SK-N-SH (cell line): ENCODE measurements around the gene BARX1. TPM values are rescaled to one million over a fixed set of nuclear protein-coding genes. Genes with fewer than 3 reads are reported as not detected.

Source experiments
- CTCF ChIA-PET: fragments of 300-600, 350-600 bp; formaldehyde crosslinking; extraction: SDS; loops from one replicate; lab custom pipeline; 2021; lab: Yijun Ruan, JAX
- POLR2A ChIA-PET: fragments of 350-600 bp; sonication (Branson Sonifier 250); formaldehyde crosslinking; extraction: SDS; loops from one replicate; lab custom pipeline; 2020; ENCODE audit warnings: antibody characterized with exemption, inconsistent platforms; lab: Yijun Ruan, JAX
- DNase-seq: peaks from one replicate; pipeline ENCODE4 v3.0.0; 2012
- H2AFZ ChIP-seq: fragments of 200-600 bp; sonication (generic); 2 replicates; pipeline ENCODE4 v1.8.1; 2016; ENCODE audit warnings: antibody characterized with exemption, mild to moderate bottlenecking, low read depth
- H3F3A ChIP-seq: fragments of 200-600 bp; sonication (generic); replicated peaks from 2 replicates; pipeline ENCODE3; 2016; ENCODE audit warnings: antibody characterized with exemption, mild to moderate bottlenecking; ENCODE audit not compliant: insufficient read depth
- H3K27ac ChIP-seq, 2 experiments: fragments of 200-500 bp in 1 of 2; fragments of 200-600 bp in 1 of 2; sonication (Bioruptor generic) in 1 of 2; sonication (generic), shearing (Covaris generic) in 1 of 2; 2 replicates each; pipeline versions ENCODE4 v1.5.1 to v1.6.1; 2014 to 2016; ENCODE audit warnings: low read depth in 2 of 2, inconsistent platforms in 1 of 2, low read length in 1 of 2, mild to moderate bottlenecking in 1 of 2, mixed read lengths in 1 of 2
- H3K27me3 ChIP-seq: fragments of 200-600 bp; sonication (generic), shearing (Covaris generic); 2 replicates; pipeline ENCODE4 v1.6.1; 2016; ENCODE audit warnings: mixed run types; ENCODE audit not compliant: insufficient read depth
- H3K36me3 ChIP-seq, 2 experiments: fragments of 200-500 bp in 1 of 2; fragments of 200-600 bp in 1 of 2; sonication (Bioruptor generic) in 1 of 2; sonication (generic) in 1 of 2; replicated peaks in 1 of 2; 2 replicates each; pipeline versions ENCODE3 to v1.5.1; 2014 to 2016; ENCODE audit warnings: low read length in 1 of 2, mild to moderate bottlenecking in 1 of 2; ENCODE audit not compliant: insufficient read depth in 2 of 2, control insufficient read depth in 1 of 2
- H3K4me1 ChIP-seq, 2 experiments: fragments of 200-500 bp in 1 of 2; fragments of 200-600 bp in 1 of 2; sonication (Bioruptor generic) in 1 of 2; sonication (generic), shearing (Covaris generic) in 1 of 2; 2 replicates each; pipeline versions ENCODE4 v1.5.1 to v1.6.1; 2014 to 2016; ENCODE audit warnings: low read depth in 1 of 2, low read length in 1 of 2, mixed run types in 1 of 2; ENCODE audit not compliant: insufficient read depth in 2 of 2, control insufficient read depth in 1 of 2
- H3K4me2 ChIP-seq: fragments of 200-600 bp; sonication (generic), shearing (Covaris generic); 2 replicates; pipeline ENCODE4 v1.6.1; 2017; ENCODE audit warnings: mixed run types
- H3K4me3 ChIP-seq, 2 experiments: fragments of 200-500 bp in 1 of 2; fragments of 200-600 bp in 1 of 2; sonication (Bioruptor generic) in 1 of 2; sonication (generic), shearing (Covaris generic) in 1 of 2; 2 replicates each; pipeline versions ENCODE4 v1.5.1 to v1.8.1; 2014 to 2016; ENCODE audit warnings: low read depth in 2 of 2, inconsistent platforms in 1 of 2, low read length in 1 of 2, mild to moderate bottlenecking in 1 of 2, mixed read lengths in 1 of 2, moderate library complexity in 1 of 2
- H3K79me2 ChIP-seq: fragments of 200-600 bp; sonication (generic); 2 replicates; pipeline ENCODE4 v1.8.1; 2017; ENCODE audit warnings: mild to moderate bottlenecking; ENCODE audit not compliant: insufficient read depth
- H3K9ac ChIP-seq: fragments of 200-600 bp; sonication (generic); 2 replicates; pipeline ENCODE4 v1.6.1; 2017; ENCODE audit warnings: mixed run types
- H3K9me2 ChIP-seq: fragments of 200-600 bp; sonication (generic); 2 replicates; pipeline ENCODE4 v1.6.1; 2017; ENCODE audit warnings: mixed run types
- H3K9me3 ChIP-seq: fragments of 200-600 bp; sonication (generic); 2 replicates; pipeline ENCODE4 v1.6.1; 2017; ENCODE audit warnings: mixed run types, mild to moderate bottlenecking, moderate library complexity
- H4K20me1 ChIP-seq: fragments of 200-600 bp; sonication (generic); 2 replicates; pipeline ENCODE4 v1.6.1; 2017; ENCODE audit warnings: mild to moderate bottlenecking, mixed run types; ENCODE audit not compliant: insufficient read depth
- ELF1 ChIP-seq: IDR thresholded peaks from 2 replicates; pipeline ENCODE4 v1.4.0; 2012
- EZH2phosphoT487 ChIP-seq: fragments of 200-600 bp; sonication (generic); IDR thresholded peaks from 2 replicates; pipeline ENCODE4 v1.6.1; 2017; ENCODE audit warnings: low read depth, mixed run types, mild to moderate bottlenecking, antibody characterized with exemption, moderate library complexity, borderline replicate concordance
- FOXM1 ChIP-seq: IDR thresholded peaks from 2 replicates; pipeline ENCODE4 v1.4.0; 2012; ENCODE audit warnings: low read depth, mild to moderate bottlenecking
- MAX ChIP-seq: IDR thresholded peaks from 2 replicates; pipeline ENCODE4 v1.4.0; 2012; ENCODE audit warnings: low read depth
- MEF2A ChIP-seq: IDR thresholded peaks from 2 replicates; pipeline ENCODE4 v1.4.0; 2012; ENCODE audit warnings: low read depth, borderline replicate concordance
- NFIC ChIP-seq: IDR thresholded peaks from 2 replicates; pipeline ENCODE4 v1.4.0; 2012; ENCODE audit warnings: borderline replicate concordance
- TCF12 ChIP-seq: IDR thresholded peaks from 2 replicates; pipeline ENCODE4 v1.4.0; 2012
- USF2 ChIP-seq: fragments of 150-350 bp; IDR thresholded peaks from 2 replicates; pipeline ENCODE4 v1.6.1; 2017; ENCODE audit warnings: antibody characterized with exemption, low read length, low read depth, borderline replicate concordance
- WGBS: methylation state at CpG from one replicate; pipeline ENCODE4 v1.1.6; 2017; ENCODE audit warnings: low lambda C conversion rate; 5-methylcytosine and 5-hydroxymethylcytosine counted together
- polyA plus RNA-seq, 3 experiments: library from polyadenylated mRNA; depleted of rRNA; stranded (reverse); fragments of >200 nt; gene quantifications; 2 replicates each; pipeline ENCODE4 v1.2.3, GENCODE V29; 2012

The BARX1 gene
- polyA plus RNA-seq, 1 of the 3 experiments (the other 2 are of a cell fraction), result not detected

GRCh38 chr9:93960971-93961841 is 6.1 kb upstream of the BARX1 start:
- 42% methylated on average over 9 of the region's 11 CpGs for WGBS
- Histone ChIP-seq H3K4me1 (peaks cover 0 to 12% of the 10 kb centered on the region in 2 experiments; a peak in 1 of 4 replicates), H3K4me2 (no peak overlapping the region), H3K79me2 (no peaks in the 10 kb centered on the region), H2AFZ (no peak overlapping the region), H4K20me1 (no peaks in the 10 kb centered on the region), H3K36me3 (no peaks in the 10 kb centered on the region), H3F3A (peaks cover 6% of the 10 kb centered on the region), H3K9me2 (no peaks in the 10 kb centered on the region), H3K4me3 (no peak overlapping the region), H3K27me3 (peaks cover 54% of the 10 kb centered on the region), H3K27ac (no peak overlapping the region), H3K9ac (no peak overlapping the region), H3K9me3 (no peaks in the 10 kb centered on the region)
- no peak for DNase-seq
- ChIA-PET CTCF (interaction anchor here (1.0 to 8.0 kb wide), 9 partner anchors 11 to 286 kb away, joined by 3 to 126 read pairs (median 7); partner anchors contain the start of gene BARX1), POLR2A (no interaction called here)
- TF ChIP-seq FOXM1 (no peak), MEF2A (no peak)

- Histone ChIP-seq H3K79me2 (no peaks in the 10 kb centered on the region), H3K27me3 (peaks cover 62% of the 10 kb centered on the region), H2AFZ (no peak overlapping the region), H3F3A (peaks cover 6% of the 10 kb centered on the region), H3K9ac (no peak overlapping the region), H3K4me2 (no peak overlapping the region), H3K27ac (no peak overlapping the region), H3K36me3 (no peaks in the 10 kb centered on the region), H3K4me3 (no peak overlapping the region; a peak in 1 of 4 replicates), H4K20me1 (no peaks in the 10 kb centered on the region), H3K9me3 (no peaks in the 10 kb centered on the region), H3K4me1 (peaks cover 0 to 12% of the 10 kb centered on the region in 2 experiments; a peak in 1 of 4 replicates), H3K9me2 (no peaks in the 10 kb centered on the region)
- peak; percentile 60 for DNase-seq
- ChIA-PET CTCF (interaction anchor here (1.4 to 8.0 kb wide), 4 partner anchors 10 to 279 kb away, joined by 3 to 126 read pairs (median 36); partner anchors contain the start of gene BARX1), POLR2A (no interaction called here)
- no peak for TF ChIP-seq MEF2A
- 0 out of 2 replicates have a peak, but pooled peaks have one; percentile 8 for TF ChIP-seq EZH2phosphoT487
- WGBS, result 22% methylated on average over 31 of the region's 63 CpGs
Observed at GRCh38 chr9:93960221-93960970, 5.2 kb upstream of the BARX1 start.

- H3K27me3 ChIP-seq, result peaks cover 62% of the 10 kb centered on the region
- H3K9ac ChIP-seq, result no peak overlapping the region
- H3K9me3 ChIP-seq, result no peaks in the 10 kb centered on the region
- peaks cover 0 to 12% of the 10 kb centered on the region in 2 experiments; a peak in 1 of 4 replicates for H3K4me1 ChIP-seq
- CTCF ChIA-PET, result interaction anchor here (1.2 to 8.0 kb wide), 7 partner anchors 9 to 851 kb away, joined by 3 to 126 read pairs (median 5); partner anchors contain the start of gene BARX1
- peaks cover 6% of the 10 kb centered on the region for H3F3A ChIP-seq
- no peaks in the 10 kb centered on the region for H4K20me1 ChIP-seq
- POLR2A ChIA-PET, result no interaction called here
- H3K36me3 ChIP-seq, result no peaks in the 10 kb centered on the region
- no peaks in the 10 kb centered on the region for H3K9me2 ChIP-seq
- 0 out of 2 replicates have a peak overlapping the region, but pooled peaks have one; percentile 68 for H3K4me2 ChIP-seq
- TF ChIP-seq ELF1 (no peak), NFIC (no peak), TCF12 (no peak), USF2 (no peak), MAX (no peak), FOXM1 (no peak)
- TF ChIP-seq, all 33 proteins: peak for 0
- no peak for DNase-seq
- Histone ChIP-seq H3K79me2 (no peaks in the 10 kb centered on the region), H2AFZ (no peak overlapping the region), H3K27ac (no peak overlapping the region), H3K4me3 (no peak overlapping the region)
- 23% methylated on average over 10 of the region's 10 CpGs for WGBS
Observed at GRCh38 chr9:93959739-93960154, 4.6 kb upstream of the BARX1 start.
